Esophagus muscularis mucosa (tissue), 4 donors: ENCODE measurements around the gene TRAPPC6A. TPM values are rescaled to one million over a fixed set of nuclear protein-coding genes. Genes with fewer than 3 reads are reported as not detected.

Experiments used
- DNase-seq: peaks from one replicate; pipeline ENCODE4 v3.0.0-alpha.2; 2017; ENCODE audit errors: extremely low spot score
- H3K27ac ChIP-seq, 4 donors: fragments of 200-600 bp; sonication (generic); replicated peaks in 1 of 4; 1 replicate in 3 of 4; 2 replicates in 1 of 4; pipeline ENCODE4 v1.5.1; 2016 to 2019; ENCODE audit warnings: mild to moderate bottlenecking in 1 of 4
- H3K27me3 ChIP-seq, 4 donors: fragments of 200-600 bp; sonication (generic); one replicate each; pipeline versions ENCODE4 v1.5.1 to v1.6.0; 2016 to 2019
- H3K36me3 ChIP-seq, 4 donors: fragments of 200-600 bp; sonication (generic); one replicate each; pipeline ENCODE4 v1.5.1; 2016 to 2019
- H3K4me1 ChIP-seq, 4 donors: fragments of 200-600 bp; sonication (generic); one replicate each; pipeline ENCODE4 v1.5.1; 2016 to 2019
- H3K4me3 ChIP-seq, 4 donors: fragments of 200-600 bp; sonication (generic); 1 replicate in 2 of 4; 2 replicates in 2 of 4; pipeline ENCODE4 v1.5.1; 2016 to 2019; ENCODE audit warnings: mild to moderate bottlenecking in 4 of 4, moderate library complexity in 1 of 4
- H3K9me3 ChIP-seq, 4 donors: fragments of 200-600 bp; sonication (generic); 1 replicate in 3 of 4; 2 replicates in 1 of 4; pipeline ENCODE4 v1.5.1; 2016 to 2019
- EP300 ChIP-seq: sonication (generic); formaldehyde crosslinking; IDR thresholded peaks from one replicate; pipeline ENCODE4 v1.6.1; 2017; ENCODE audit warnings: antibody characterized with exemption
- POLR2A ChIP-seq: fragments of 450-650 bp; IDR thresholded peaks from one replicate; pipeline ENCODE4 v1.6.1; 2017; ENCODE audit warnings: antibody characterized with exemption, moderate library complexity, mild to moderate bottlenecking, low read depth
- POLR2AphosphoS5 ChIP-seq, 2 donors: sonication (generic); formaldehyde crosslinking; IDR thresholded peaks; one replicate each; pipeline ENCODE4 v1.6.1; 2017; ENCODE audit warnings: antibody characterized with exemption in 2 of 2
- WGBS: methylation state at CpG from one replicate; pipeline ENCODE4 v1.1.5; 2018; 5-methylcytosine and 5-hydroxymethylcytosine counted together
- intact Hi-C: fragments of 100-400 bp; cut with DNase I; formaldehyde crosslinking; loops from one replicate; pipeline ENCODE4 v1.15.1; 2023
- total RNA-seq, 4 donors: library from RNA; depleted of rRNA; stranded (reverse); fragments of >200 nt; gene quantifications; one replicate each; pipeline versions ENCODE4 v1.1.0 to v1.2.1, GENCODE V29; 2016
- TF ChIP-seq, protein P1 (sequence below), 3 experiments: fragments of 200-600 bp in 2 of 3; fragments of 450-650 bp in 1 of 3; sonication (generic) in 2 of 3; IDR thresholded peaks; one replicate each; pipeline ENCODE4 v1.5.1; 2017 to 2019; ENCODE audit warnings: antibody characterized with exemption in 3 of 3, mild to moderate bottlenecking in 2 of 3, moderate library complexity in 1 of 3

The TRAPPC6A gene
- total RNA-seq, 4 donors from 2014 or later = 18.3 to 27.0 (median 19.4) TPM

DNA sequence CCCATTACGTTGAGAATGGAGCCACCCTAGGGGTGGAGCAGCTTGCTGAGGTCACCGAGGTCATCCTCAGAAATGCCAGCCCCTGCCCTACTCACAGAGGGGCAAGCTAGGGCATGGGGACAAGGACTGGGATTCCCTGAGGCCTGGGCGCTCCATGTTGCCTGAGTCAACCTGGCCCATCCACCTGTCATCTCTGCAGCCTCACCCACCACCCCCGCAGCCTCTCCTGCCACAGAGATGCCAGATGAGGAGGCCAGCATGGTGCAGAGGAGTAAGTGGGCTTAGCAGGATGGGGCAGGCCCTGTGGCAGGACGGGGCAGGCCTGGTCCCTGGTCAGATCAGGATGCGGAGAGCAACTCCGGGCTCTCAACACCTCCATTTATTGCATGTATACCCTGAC lies 26.7 kb downstream of the TRAPPC6A start:
- H3K27me3 ChIP-seq = peaks cover 0 to 58% (median 26%) of the 10 kb centered on the region in 4 donors
- TF ChIP-seq EP300 (no peak), POLR2A (no peak), POLR2AphosphoS5 (IDR thresholded peaks at IDR 0.05) (no peak)
- TF ChIP-seq, protein P1, sequence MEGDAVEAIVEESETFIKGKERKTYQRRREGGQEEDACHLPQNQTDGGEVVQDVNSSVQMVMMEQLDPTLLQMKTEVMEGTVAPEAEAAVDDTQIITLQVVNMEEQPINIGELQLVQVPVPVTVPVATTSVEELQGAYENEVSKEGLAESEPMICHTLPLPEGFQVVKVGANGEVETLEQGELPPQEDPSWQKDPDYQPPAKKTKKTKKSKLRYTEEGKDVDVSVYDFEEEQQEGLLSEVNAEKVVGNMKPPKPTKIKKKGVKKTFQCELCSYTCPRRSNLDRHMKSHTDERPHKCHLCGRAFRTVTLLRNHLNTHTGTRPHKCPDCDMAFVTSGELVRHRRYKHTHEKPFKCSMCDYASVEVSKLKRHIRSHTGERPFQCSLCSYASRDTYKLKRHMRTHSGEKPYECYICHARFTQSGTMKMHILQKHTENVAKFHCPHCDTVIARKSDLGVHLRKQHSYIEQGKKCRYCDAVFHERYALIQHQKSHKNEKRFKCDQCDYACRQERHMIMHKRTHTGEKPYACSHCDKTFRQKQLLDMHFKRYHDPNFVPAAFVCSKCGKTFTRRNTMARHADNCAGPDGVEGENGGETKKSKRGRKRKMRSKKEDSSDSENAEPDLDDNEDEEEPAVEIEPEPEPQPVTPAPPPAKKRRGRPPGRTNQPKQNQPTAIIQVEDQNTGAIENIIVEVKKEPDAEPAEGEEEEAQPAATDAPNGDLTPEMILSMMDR (IDR thresholded peaks at IDR 0.05) = no peak
- no peak overlapping the region for H3K27ac ChIP-seq
- intact Hi-C loops = no loop called here
- DNase-seq = no peak
- H3K4me1 ChIP-seq = peaks cover 23 to 35% (median 29%) of the 10 kb centered on the region in 4 donors
- 83% methylated on average over 6 of the region's 7 CpGs for WGBS
- H3K9me3 ChIP-seq = no peaks in the 10 kb centered on the region
- H3K36me3 ChIP-seq = peaks cover 0 to 21% (median 15%) of the 10 kb centered on the region in 4 donors
- H3K4me3 ChIP-seq = no peak overlapping the region

GRCh38 chr19:45150751-45151281 lies 27.2 kb downstream of the TRAPPC6A start:
- Histone ChIP-seq H3K9me3 (no peaks in the 10 kb centered on the region), H3K4me3 (no peak overlapping the region), H3K27me3 (peaks cover 0 to 53% (median 26%) of the 10 kb centered on the region in 4 donors), H3K4me1 (peaks cover 23 to 35% (median 29%) of the 10 kb centered on the region in 4 donors), H3K36me3 (peaks cover 2 to 26% (median 20%) of the 10 kb centered on the region in 4 donors), H3K27ac (no peak overlapping the region)
- TF ChIP-seq POLR2AphosphoS5 (IDR thresholded peaks at IDR 0.05) = no peak
- TF ChIP-seq, protein P1 (IDR thresholded peaks at IDR 0.05) = no peak
- TF ChIP-seq POLR2A = no peak
- no peak for TF ChIP-seq EP300
- 83% methylated on average over 2 of the region's 4 CpGs for WGBS
- no peak for DNase-seq
- intact Hi-C loops = no loop called here

- Histone ChIP-seq H3K27ac (no peak overlapping the region), H3K27me3 (peaks cover 0 to 47% (median 26%) of the 10 kb centered on the region in 4 donors), H3K4me3 (no peak overlapping the region), H3K36me3 (peaks cover 9 to 32% (median 27%) of the 10 kb centered on the region in 4 donors), H3K4me1 (peaks cover 23 to 35% (median 29%) of the 10 kb centered on the region in 4 donors), H3K9me3 (no peaks in the 10 kb centered on the region)
- intact Hi-C loops = no loop called here
- no peak for DNase-seq
- TF ChIP-seq POLR2A (no peak), EP300 (no peak), POLR2AphosphoS5 (IDR thresholded peaks at IDR 0.05) (no peak)
- TF ChIP-seq, protein P1 (IDR thresholded peaks at IDR 0.05) = no peak
- 100% methylated on average over 4 of the region's 4 CpGs for WGBS
Observed at GRCh38 chr19:45150180-45150579, 27.9 kb downstream of the TRAPPC6A start.

DNA sequence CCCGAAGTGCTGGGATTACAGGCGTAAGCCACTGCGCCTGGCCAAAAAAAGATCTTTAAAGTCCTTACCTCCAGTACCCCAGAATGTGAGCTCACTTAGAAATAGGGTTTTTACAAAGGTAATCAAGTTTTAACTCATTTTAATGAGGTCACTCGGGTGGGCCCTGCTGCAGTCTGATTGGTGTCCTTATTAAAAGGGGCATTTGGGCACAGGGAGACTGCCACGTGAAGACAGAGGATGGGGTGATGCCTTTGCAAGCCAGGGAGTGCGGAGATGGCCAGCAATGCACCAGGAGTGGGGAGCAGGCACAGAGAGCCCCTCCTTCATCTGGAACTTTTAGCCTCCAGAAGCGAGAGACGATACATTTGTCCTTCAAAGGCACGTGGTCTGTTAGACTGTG lies 28.9 kb downstream of the TRAPPC6A start:
- no peak overlapping the region for H3K27ac ChIP-seq
- H3K36me3 ChIP-seq = peaks cover 18 to 43% (median 36%) of the 10 kb centered on the region in 4 donors
- intact Hi-C loops = no loop called here
- H3K4me3 ChIP-seq = no peak overlapping the region
- H3K27me3 ChIP-seq = peaks cover 0 to 42% (median 26%) of the 10 kb centered on the region in 4 donors
- no peak for DNase-seq
- H3K4me1 ChIP-seq = peaks cover 23 to 30% (median 27%) of the 10 kb centered on the region in 4 donors
- WGBS = 95% methylated on average over 9 of the region's 9 CpGs
- TF ChIP-seq, protein P1 (IDR thresholded peaks at IDR 0.05) = no peak
- no peak for TF ChIP-seq EP300
- TF ChIP-seq POLR2A = no peak
- TF ChIP-seq POLR2AphosphoS5 (IDR thresholded peaks at IDR 0.05) = no peak
- H3K9me3 ChIP-seq = no peaks in the 10 kb centered on the region
